Heart right ventricle (tissue), 16 donors: Measurements from ENCODE around the gene BAHD1. TPM values are rescaled to one million over a fixed set of nuclear protein-coding genes. Genes with fewer than 3 reads are reported as not detected.

Experiments used
- ATAC-seq, 8 donors: fragments of 200-7000 bp; cut with Tn5 transposase; one replicate each; pipeline ENCODE4 v1.9.1; 2020; ENCODE audit warnings: mild to moderate bottlenecking in 8 of 8, moderate library complexity in 8 of 8, moderate number of reproducible peaks in 1 of 8
- DNase-seq, 2 donors: peaks; one replicate each; pipeline ENCODE4 v3.0.0-alpha.2; 2020
- H3K27ac ChIP-seq, 10 donors: fragments of 200-600 bp; sonication (generic) in 2 of 10; one replicate each; pipeline versions ENCODE4 v1.5.0 to v1.8.0; 2020 to 2022; ENCODE audit warnings: mild to moderate bottlenecking in 3 of 10
- H3K27me3 ChIP-seq, 7 donors: fragments of 200-600 bp; one replicate each; pipeline ENCODE4 v1.8.0; 2021 to 2022; ENCODE audit warnings: mild to moderate bottlenecking in 2 of 7
- H3K36me3 ChIP-seq, 9 donors: fragments of 200-600 bp; sonication (generic) in 1 of 9; one replicate each; pipeline versions ENCODE4 v1.5.0 to v1.8.0; 2020 to 2022; ENCODE audit warnings: mild to moderate bottlenecking in 2 of 9
- H3K4me1 ChIP-seq, 9 donors: fragments of 200-600 bp; sonication (generic) in 1 of 9; one replicate each; pipeline versions ENCODE4 v1.5.0 to v1.8.0; 2020 to 2022; ENCODE audit warnings: mild to moderate bottlenecking in 4 of 9
- H3K4me3 ChIP-seq, 10 donors: fragments of 200-600 bp; sonication (generic) in 2 of 10; one replicate each; pipeline versions ENCODE4 v1.5.0 to v1.8.0; 2020 to 2022; ENCODE audit warnings: mild to moderate bottlenecking in 7 of 10, moderate library complexity in 2 of 10
- H3K9me3 ChIP-seq, 11 donors: fragments of 200-600 bp in 10 of 11; sonication (generic) in 2 of 11; one replicate each; pipeline versions ENCODE4 v1.5.0 to v1.8.0; 2013 to 2022; ENCODE audit warnings: mild to moderate bottlenecking in 2 of 11, control low read depth in 1 of 11, moderate library complexity in 1 of 11
- CTCF ChIP-seq, 9 donors: fragments of 200-600 bp; sonication (generic) in 2 of 9; IDR thresholded peaks; one replicate each; pipeline versions ENCODE4 v1.5.0 to v1.8.0; 2021 to 2022; ENCODE audit warnings: antibody characterized with exemption in 9 of 9, mild to moderate bottlenecking in 5 of 9, moderate library complexity in 1 of 9
- WGBS, 2 donors: extraction: QIAGEN DNeasy Blood & Tissue Kit; methylation state at CpG; one replicate each; pipeline ENCODE4 v1.1.7; 2013; ENCODE audit warnings: inconsistent platforms in 1 of 2; 5-methylcytosine and 5-hydroxymethylcytosine counted together
- intact Hi-C, 10 donors: fragments of 100-400 bp; cut with DNase I; formaldehyde crosslinking; loops; one replicate each; pipeline versions ENCODE4 v1.11.1 to v1.14.2; 2022
- polyA plus RNA-seq, 2 donors: library from polyadenylated mRNA; stranded (reverse); fragments of 200-250 nt; gene quantifications; one replicate each; pipeline ENCODE4 v1.2.3, GENCODE V29; 2013
- total RNA-seq, 10 donors: library from RNA; stranded (reverse); fragmentation: NEBNext Ultra II Directional in 3 of 10; extraction: Animal tissue kit (Norgen Biotek cat#: 25700) in 3 of 10; gene quantifications; one replicate each; pipeline versions ENCODE4 v1.2.1 to v1.2.4, GENCODE V29; 2021 to 2023
- donor health status: Arrhythmogenic right ventricular cardiomyopathy.
- donor health status: ischemic (EF 13 %, LVEDD 7.1; RV severe dilation, severe dysfunction).
- donor health status: healthy with polysubstance abuse.
- donor health status: DM: no; HTN: yes; CAD: no.
- donor health status: DM: no; HTN: no; CAD: no.
- donor health status: ischemic (EF 25% LVEDD 6.9; RV normal size, moderate dysfunction).
- donor health status: ischemic (EF 25% LVEDD 5.7; RV mildly dilated, moderate dysfunction).
- donor health status: healthy.
- donor health status: DM: yes; HTN: yes; CAD: no.
- donor health status: Ischemic cardiomyopathy.
- donor health status: ischemic (EF 35%, LVEDD 5.7; RV mildly dilated, moderate dysfunction).
- donor health status: nonischemic (EF 11% LVEDD 7.7; RV severe dilation, severe dysfunction).
- donor health status: DM: yes; HTN: yes; CAD: no.
- donor health status: PGD.
- donor health status: ischemic (EF 29% LVEDD 5.4; RV normal size, mild dysfunction).
- donor health status: nonischemic (EF 23%, LVEDD 6.1; RV moderate dilation, normal function).

Gene BAHD1
- total and polyA plus RNA-seq, 12 donors, result 8.9 to 17.8 (median 15.8) TPM

- no peak for TF ChIP-seq CTCF (IDR thresholded peaks at IDR 0.05)
- DNase-seq, result peak; percentile 21 to 43
- Histone ChIP-seq H3K4me3 (peak overlapping the region; percentile 79 to 100 (median 94)), H3K27ac (peak overlapping the region; percentile 87 to 95 (median 92)), H3K27me3 (no peaks in the 10 kb centered on the region), H3K9me3 (no peaks in the 10 kb centered on the region), H3K4me1 (peaks cover 6 to 26% (median 20%) of the 10 kb centered on the region in 9 donors), H3K36me3 (peaks cover 0 to 18% (median 0%) of the 10 kb centered on the region in 9 donors)
- 1% methylated on average over 43 to 60 of the region's 60 CpGs for WGBS, 2 donors
- intact Hi-C loops, result no loop called here
- ATAC-seq, result peak; percentile 34 to 69 (median 51)
Measured at GRCh38 chr15:40471105-40471807, 30.5 kb downstream of the BAHD1 start.

- peak overlapping the region in 9 of 10 donors; percentile 88 to 95 (median 93) for H3K27ac ChIP-seq
- no peaks in the 10 kb centered on the region for H3K27me3 ChIP-seq
- intact Hi-C loops, result no loop called here
- H3K4me3 ChIP-seq, result peak overlapping the region; percentile 79 to 100 (median 94)
- peaks cover 0 to 13% (median 0%) of the 10 kb centered on the region in 9 donors for H3K36me3 ChIP-seq
- peaks cover 6 to 26% (median 20%) of the 10 kb centered on the region in 9 donors for H3K4me1 ChIP-seq
- ATAC-seq (peak in 7 of 8 donors; percentile 5 to 37 (median 28)), DNase-seq (no peak)
- H3K9me3 ChIP-seq, result no peaks in the 10 kb centered on the region
- WGBS, 2 donors, result 12% methylated on average over 16 of the region's 16 CpGs
- no peak for TF ChIP-seq CTCF (IDR thresholded peaks at IDR 0.05)
Measured at GRCh38 chr15:40471808-40472150, 31.0 kb downstream of the BAHD1 start.

GRCh38 chr15:40472171-40472727, 31.5 kb downstream of the BAHD1 start:
- peak overlapping the region in 9 of 10 donors; percentile 79 to 100 (median 94) for H3K4me3 ChIP-seq
- 75 to 78% methylated on average over 9 of the region's 9 CpGs for WGBS, 2 donors
- DNase-seq, result no peak
- TF ChIP-seq CTCF (IDR thresholded peaks at IDR 0.05), result no peak
- peaks cover 6 to 26% (median 20%) of the 10 kb centered on the region in 9 donors for H3K4me1 ChIP-seq
- peak in 1 of 8 donors; percentile 2 for ATAC-seq
- H3K9me3 ChIP-seq, result no peaks in the 10 kb centered on the region
- intact Hi-C loops, result no loop called here
- H3K27ac ChIP-seq, result no peak overlapping the region
- H3K36me3 ChIP-seq, result peaks cover 0 to 8% (median 0%) of the 10 kb centered on the region in 9 donors
- H3K27me3 ChIP-seq, result no peaks in the 10 kb centered on the region

- H3K36me3 ChIP-seq, result no peaks in the 10 kb centered on the region
- H3K9me3 ChIP-seq, result no peaks in the 10 kb centered on the region
- no peak for TF ChIP-seq CTCF (IDR thresholded peaks at IDR 0.05)
- intact Hi-C loops, result no loop called here
- no peak overlapping the region for H3K27ac ChIP-seq
- no peaks in the 10 kb centered on the region for H3K27me3 ChIP-seq
- ATAC-seq, result no peak
- no peak overlapping the region for H3K4me3 ChIP-seq
- H3K4me1 ChIP-seq, result peaks cover 6 to 24% (median 20%) of the 10 kb centered on the region in 9 donors
- DNase-seq, result no peak
- WGBS, 2 donors, result 76 to 79% methylated on average over 8 of the region's 8 CpGs
Measured at GRCh38 chr15:40474581-40474980, 33.8 kb downstream of the BAHD1 start.
